ENCODE results near the gene DOCK9. TPM values are rescaled to one million over a fixed set of nuclear protein-coding genes. Genes with fewer than 3 reads are reported as not detected.
"Not testable (repeated sequence)": the region's sequence is repeated elsewhere in the genome, so short reads cannot be mapped to it uniquely, and the experiment has no call there.

DOCK9 gene
- total RNA-seq, 2 experiments from 2014 or later = 33.4 to 36.9 TPM

DNA sequence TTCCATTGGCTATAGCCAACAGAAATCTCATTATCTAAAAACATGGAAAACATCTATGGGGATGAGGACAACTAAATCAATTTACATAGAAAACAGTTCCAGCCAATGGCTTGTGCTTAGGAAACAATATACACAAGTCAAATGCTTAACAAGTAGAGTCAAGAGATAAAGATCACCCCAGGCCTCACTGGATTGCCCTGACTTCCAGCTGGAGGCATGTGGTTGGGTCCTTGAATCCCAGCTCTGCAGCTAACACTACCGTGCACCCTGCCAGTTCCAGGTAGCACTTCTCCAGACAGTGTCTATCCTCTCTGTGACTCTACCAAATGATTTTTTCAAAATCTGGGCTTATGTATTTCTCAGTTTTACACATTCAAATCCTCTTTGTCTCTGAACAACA lies 80.2 kb downstream of the DOCK9 start:
- Mint-ChIP-seq H3K36me3 (ENCODE audit: low read depth) (peaks cover 25% of the 10 kb centered on the region), H3K9me3 (no peaks in the 10 kb centered on the region), H3K4me1 (ENCODE audit: low read depth) (no peaks in the 10 kb centered on the region), H3K27ac (no peak overlapping the region), H3K4me3 (no peak overlapping the region), H3K27me3 (no peaks in the 10 kb centered on the region)
- ChIA-PET CTCF (no interaction called here), POLR2A (no interaction called here)
- ATAC-seq (no peak), DNase-seq (no peak)
- intact Hi-C loops (cut with micrococcal nuclease) = no loop called here
- TF ChIP-seq, protein P1, sequence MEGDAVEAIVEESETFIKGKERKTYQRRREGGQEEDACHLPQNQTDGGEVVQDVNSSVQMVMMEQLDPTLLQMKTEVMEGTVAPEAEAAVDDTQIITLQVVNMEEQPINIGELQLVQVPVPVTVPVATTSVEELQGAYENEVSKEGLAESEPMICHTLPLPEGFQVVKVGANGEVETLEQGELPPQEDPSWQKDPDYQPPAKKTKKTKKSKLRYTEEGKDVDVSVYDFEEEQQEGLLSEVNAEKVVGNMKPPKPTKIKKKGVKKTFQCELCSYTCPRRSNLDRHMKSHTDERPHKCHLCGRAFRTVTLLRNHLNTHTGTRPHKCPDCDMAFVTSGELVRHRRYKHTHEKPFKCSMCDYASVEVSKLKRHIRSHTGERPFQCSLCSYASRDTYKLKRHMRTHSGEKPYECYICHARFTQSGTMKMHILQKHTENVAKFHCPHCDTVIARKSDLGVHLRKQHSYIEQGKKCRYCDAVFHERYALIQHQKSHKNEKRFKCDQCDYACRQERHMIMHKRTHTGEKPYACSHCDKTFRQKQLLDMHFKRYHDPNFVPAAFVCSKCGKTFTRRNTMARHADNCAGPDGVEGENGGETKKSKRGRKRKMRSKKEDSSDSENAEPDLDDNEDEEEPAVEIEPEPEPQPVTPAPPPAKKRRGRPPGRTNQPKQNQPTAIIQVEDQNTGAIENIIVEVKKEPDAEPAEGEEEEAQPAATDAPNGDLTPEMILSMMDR (IDR thresholded peaks at IDR 0.05) = no peak

GRCh38 chr13:98896868-98897144 lies 81.1 kb downstream of the DOCK9 start:
- CTCF ChIA-PET = no interaction called here
- Mint-ChIP-seq H3K36me3 (ENCODE audit: low read depth) (peaks cover 19% of the 10 kb centered on the region), H3K27me3 (no peaks in the 10 kb centered on the region), H3K9me3 (no peaks in the 10 kb centered on the region), H3K4me1 (ENCODE audit: low read depth) (no peaks in the 10 kb centered on the region), H3K27ac (no peak overlapping the region), H3K4me3 (no peak overlapping the region)
- DNase-seq = no peak
- ATAC-seq = no peak
- TF ChIP-seq, protein P1 (IDR thresholded peaks at IDR 0.05) = no peak
- POLR2A ChIA-PET = no interaction called here
- intact Hi-C loops (cut with micrococcal nuclease) = no loop called here

- intact Hi-C loops (cut with micrococcal nuclease) = no loop called here
- ATAC-seq (no peak), DNase-seq (no peak)
- H3K27ac Mint-ChIP-seq = no peak overlapping the region
- TF ChIP-seq, protein P1 (IDR thresholded peaks at IDR 0.05) = no peak
- POLR2A ChIA-PET = interaction anchor here (0.6 kb wide), 1 partner anchor 18 kb away, joined by 3 read pairs; no protein-coding TSS in a partner anchor
- CTCF ChIA-PET = no interaction called here
- H3K4me1 Mint-ChIP-seq (ENCODE audit: low read depth) = peaks cover 2% of the 10 kb centered on the region
- no peak overlapping the region for H3K4me3 Mint-ChIP-seq
- H3K27me3 Mint-ChIP-seq = no peaks in the 10 kb centered on the region
- H3K9me3 Mint-ChIP-seq = no peaks in the 10 kb centered on the region
- peaks cover 19% of the 10 kb centered on the region for H3K36me3 Mint-ChIP-seq (ENCODE audit: low read depth)
These were observed 81.6 kb downstream of the DOCK9 start for GRCh38 chr13:98896083-98896867.

GRCh38 chr13:98894814-98895213 lies 83.0 kb downstream of the DOCK9 start:
- not testable (repeated sequence) for DNase-seq, H3K27ac Mint-ChIP-seq, H3K27me3 Mint-ChIP-seq, H3K4me3 Mint-ChIP-seq, ATAC-seq, H3K9me3 Mint-ChIP-seq
- intact Hi-C loops (cut with micrococcal nuclease) = loop anchor here (5.0 kb wide), 1 partner anchor 82 kb away; the partner anchor contains the start of gene DOCK9
- H3K4me1 Mint-ChIP-seq (ENCODE audit: low read depth) = peaks cover 14% of the 10 kb centered on the region
- ChIA-PET POLR2A (interaction anchor here (1.4 kb wide), 1 partner anchor 25 kb away, joined by 3 read pairs; no protein-coding TSS in a partner anchor), CTCF (interaction anchor here (0.8 kb wide), 1 partner anchor 139 kb away, joined by 3 read pairs; no protein-coding TSS in a partner anchor)
- H3K36me3 Mint-ChIP-seq (ENCODE audit: low read depth) = peaks cover 12% of the 10 kb centered on the region

DNA sequence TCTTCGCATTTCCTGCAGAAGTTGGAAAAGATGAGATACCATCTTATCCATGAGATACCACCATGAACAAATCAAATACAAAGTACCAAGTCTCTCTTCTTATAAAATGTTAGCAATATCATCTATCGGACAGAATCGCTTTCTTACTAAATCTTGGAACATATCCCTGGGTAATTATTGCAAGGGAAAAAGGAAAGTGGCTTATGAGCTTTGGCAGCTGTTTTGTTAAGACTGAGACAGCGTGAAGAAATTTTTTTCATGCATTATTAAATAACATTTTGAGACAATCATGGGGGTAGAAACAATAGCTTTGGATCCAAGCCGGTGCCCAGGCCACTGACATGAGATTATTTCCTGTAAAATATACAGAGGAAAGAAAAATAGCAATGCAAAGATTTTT lies 84.5 kb downstream of the DOCK9 start:
- Mint-ChIP-seq H3K27me3 (no peaks in the 10 kb centered on the region), H3K27ac (no peak overlapping the region), H3K9me3 (no peaks in the 10 kb centered on the region), H3K4me3 (no peak overlapping the region), H3K4me1 (ENCODE audit: low read depth) (peaks cover 21% of the 10 kb centered on the region), H3K36me3 (ENCODE audit: low read depth) (peaks cover 11% of the 10 kb centered on the region)
- CTCF ChIA-PET = no interaction called here
- ATAC-seq = no peak
- intact Hi-C loops (cut with micrococcal nuclease) = loop anchor here (5.0 kb wide), 1 partner anchor 84 kb away; the partner anchor contains the start of gene DOCK9
- POLR2A ChIA-PET = no interaction called here
- no peak for DNase-seq
- TF ChIP-seq, protein P1 (IDR thresholded peaks at IDR 0.05) = no peak

Measured in activated CD8-positive, alpha-beta T cell treated with anti-CD3 and anti-CD28 coated beads for 36 hours (primary cell).